Measurements from ENCODE around the gene MASP1. TPM values are rescaled to one million over a fixed set of nuclear protein-coding genes. Genes with fewer than 3 reads are reported as not detected.

The MASP1 gene
- total and polyA plus RNA-seq, 2 experiments from 2014 or later = 397 to 517 TPM

DNA sequence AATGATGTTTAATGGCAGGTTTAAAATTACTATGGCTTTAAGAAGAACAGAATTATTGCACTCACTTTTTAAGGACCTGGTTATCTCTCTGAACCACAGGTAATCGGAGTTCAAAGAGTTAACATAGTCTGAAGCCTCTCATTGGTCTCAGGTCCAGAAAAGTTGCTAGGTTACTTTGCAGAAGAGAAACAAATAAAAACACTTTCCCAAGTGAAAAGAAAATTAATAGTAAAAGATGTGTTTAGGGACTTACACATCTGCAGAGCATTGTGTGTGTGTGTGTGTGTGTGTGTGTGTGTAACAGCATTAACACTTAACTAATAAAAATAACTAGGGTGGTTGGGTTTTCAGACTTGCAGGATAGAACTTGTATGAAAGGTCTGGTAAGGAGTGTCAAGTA is 1.0 kb downstream of the MASP1 start:
- no peak for DNase-seq (ENCODE audit: low read depth in 1 of 2, low spot score in 1 of 2)
- peak overlapping the region; percentile 63 for H3K4me3 ChIP-seq
- H3K36me3 ChIP-seq = peaks cover 4% of the 10 kb centered on the region
- peaks cover 59% of the 10 kb centered on the region for H3K4me1 ChIP-seq (ENCODE audit: low read depth)
- no peak for TF ChIP-seq CTCF (IDR thresholded peaks at IDR 0.05; ENCODE audit: low read depth, low read length)
- H3K27ac ChIP-seq = peak overlapping the region; percentile 92
- no peaks in the 10 kb centered on the region for H3K27me3 ChIP-seq
- H3K9me3 ChIP-seq (ENCODE audit: low read depth) = no peaks in the 10 kb centered on the region

DNA sequence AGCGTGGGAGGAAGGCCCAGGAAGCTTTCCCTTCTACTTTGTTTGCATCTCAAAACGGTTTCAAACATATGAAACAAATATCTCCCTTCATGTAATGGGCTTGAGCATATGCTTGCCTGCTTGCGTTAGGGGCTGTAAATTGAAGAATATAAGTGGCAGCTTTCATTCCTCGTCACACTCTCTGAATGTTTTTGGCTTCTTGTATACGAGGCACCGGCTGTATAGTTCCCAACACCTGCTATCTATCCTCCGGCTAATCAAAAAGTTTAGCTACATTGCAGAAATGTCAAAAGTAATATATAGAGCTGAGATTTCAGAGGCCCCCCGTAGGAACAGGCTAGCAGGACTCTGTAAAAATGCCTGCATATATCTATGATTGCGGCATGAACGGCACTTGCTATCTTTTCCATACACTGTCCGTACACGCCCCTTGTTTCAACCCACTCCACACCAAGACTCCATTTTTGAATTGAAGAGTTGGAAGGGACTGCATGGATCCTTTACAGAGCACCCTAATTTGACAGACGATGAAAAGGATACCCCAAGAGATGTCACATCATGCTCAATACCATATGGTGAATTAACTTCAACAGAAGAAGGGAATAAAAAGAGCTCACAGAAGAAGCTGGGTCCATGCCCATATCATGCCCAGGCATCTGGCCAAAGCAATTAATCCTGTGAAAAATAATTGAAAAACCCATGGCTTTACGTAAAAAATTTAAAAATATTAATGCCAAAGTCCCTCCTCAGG is 2.5 kb downstream of the MASP1 start:
- H3K9me3 ChIP-seq (ENCODE audit: low read depth) = no peaks in the 10 kb centered on the region
- H3K27ac ChIP-seq = no peak overlapping the region
- H3K4me3 ChIP-seq = peak overlapping the region; percentile 63
- peaks cover 50% of the 10 kb centered on the region for H3K4me1 ChIP-seq (ENCODE audit: low read depth)
- DNase-seq (ENCODE audit: low read depth in 1 of 2, low spot score in 1 of 2) = no peak
- peaks cover 17% of the 10 kb centered on the region for H3K36me3 ChIP-seq
- no peak for TF ChIP-seq CTCF (IDR thresholded peaks at IDR 0.05; ENCODE audit: low read depth, low read length)
- no peaks in the 10 kb centered on the region for H3K27me3 ChIP-seq

- no peak for DNase-seq (ENCODE audit: low read depth in 1 of 2, low spot score in 1 of 2)
- no peak overlapping the region for H3K27ac ChIP-seq
- TF ChIP-seq CTCF (IDR thresholded peaks at IDR 0.05; ENCODE audit: low read depth, low read length) = no peak
- H3K4me3 ChIP-seq = peak overlapping the region; percentile 63
- H3K4me1 ChIP-seq (ENCODE audit: low read depth) = peaks cover 42% of the 10 kb centered on the region
- H3K27me3 ChIP-seq = no peaks in the 10 kb centered on the region
- peaks cover 23% of the 10 kb centered on the region for H3K36me3 ChIP-seq
- H3K9me3 ChIP-seq (ENCODE audit: low read depth) = no peaks in the 10 kb centered on the region
Observed at GRCh38 chr3:187288131-187288854, 3.2 kb downstream of the MASP1 start.

- H3K4me1 ChIP-seq (ENCODE audit: low read depth) = peaks cover 32% of the 10 kb centered on the region
- TF ChIP-seq CTCF (IDR thresholded peaks at IDR 0.05; ENCODE audit: low read depth, low read length) = no peak
- no peak for DNase-seq (ENCODE audit: low read depth in 1 of 2, low spot score in 1 of 2)
- peaks cover 24% of the 10 kb centered on the region for H3K36me3 ChIP-seq
- no peak overlapping the region for H3K27ac ChIP-seq
- no peaks in the 10 kb centered on the region for H3K9me3 ChIP-seq (ENCODE audit: low read depth)
- H3K27me3 ChIP-seq = no peaks in the 10 kb centered on the region
- H3K4me3 ChIP-seq = no peak overlapping the region
Observed at GRCh38 chr3:187287256-187287655, 4.3 kb downstream of the MASP1 start.

DNA sequence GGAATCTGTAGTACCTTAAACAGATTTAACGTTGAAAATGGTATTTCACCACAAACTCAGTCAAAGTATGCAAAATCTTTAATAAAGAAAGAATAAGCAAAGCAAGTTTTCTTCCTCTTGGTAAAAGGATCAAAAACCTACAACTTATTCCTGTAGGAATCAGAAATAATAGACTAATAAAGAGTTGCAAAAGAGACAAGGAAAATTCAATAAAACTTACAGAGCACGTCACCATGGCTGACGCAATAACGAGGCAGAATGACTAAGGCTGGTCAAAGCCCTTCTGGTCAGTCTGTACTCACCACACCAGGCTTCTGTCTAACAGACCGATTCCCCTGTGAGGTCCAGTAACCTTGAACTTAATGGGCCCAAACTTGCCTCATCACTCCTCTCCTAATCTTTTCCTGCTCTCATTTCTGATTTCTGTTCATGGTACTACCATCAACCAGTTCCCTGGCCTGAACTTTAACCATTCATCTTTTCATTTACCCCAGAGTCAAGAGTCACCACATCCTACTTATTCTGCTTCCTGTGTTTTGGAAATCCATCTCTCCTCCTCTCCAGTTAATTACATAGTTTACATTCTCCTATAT is 5.0 kb downstream of the MASP1 start:
- H3K27ac ChIP-seq = no peak overlapping the region
- peaks cover 30% of the 10 kb centered on the region for H3K4me1 ChIP-seq (ENCODE audit: low read depth)
- peak in 1 of 2 donors; percentile 91 for DNase-seq (ENCODE audit: low read depth in 1 of 2, low spot score in 1 of 2)
- H3K27me3 ChIP-seq = no peaks in the 10 kb centered on the region
- TF ChIP-seq CTCF (IDR thresholded peaks at IDR 0.05; ENCODE audit: low read depth, low read length) = no peak
- peaks cover 24% of the 10 kb centered on the region for H3K36me3 ChIP-seq
- no peaks in the 10 kb centered on the region for H3K9me3 ChIP-seq (ENCODE audit: low read depth)
- H3K4me3 ChIP-seq = no peak overlapping the region
